Melanocyte of skin (primary cell): Measurements from ENCODE around the gene APEX1. TPM values are rescaled to one million over a fixed set of nuclear protein-coding genes. Genes with fewer than 3 reads are reported as not detected.

ENCODE experiments used
- small RNA-seq, 2 donors: library from RNA; depleted of rRNA; stranded (forward); fragments of <200 nt; gene quantifications; one replicate each; pipeline ENCODE3, GENCODE V24; 2012
- total RNA-seq, 2 donors: library from RNA; depleted of rRNA; stranded (reverse); fragments of >200 nt; gene quantifications; 2 replicates each; pipeline ENCODE4 v1.2.3, GENCODE V29; 2012

Gene APEX1
- total RNA-seq, result 10 to 100 TPM; 23.7 to 51.6 TPM

DNA sequence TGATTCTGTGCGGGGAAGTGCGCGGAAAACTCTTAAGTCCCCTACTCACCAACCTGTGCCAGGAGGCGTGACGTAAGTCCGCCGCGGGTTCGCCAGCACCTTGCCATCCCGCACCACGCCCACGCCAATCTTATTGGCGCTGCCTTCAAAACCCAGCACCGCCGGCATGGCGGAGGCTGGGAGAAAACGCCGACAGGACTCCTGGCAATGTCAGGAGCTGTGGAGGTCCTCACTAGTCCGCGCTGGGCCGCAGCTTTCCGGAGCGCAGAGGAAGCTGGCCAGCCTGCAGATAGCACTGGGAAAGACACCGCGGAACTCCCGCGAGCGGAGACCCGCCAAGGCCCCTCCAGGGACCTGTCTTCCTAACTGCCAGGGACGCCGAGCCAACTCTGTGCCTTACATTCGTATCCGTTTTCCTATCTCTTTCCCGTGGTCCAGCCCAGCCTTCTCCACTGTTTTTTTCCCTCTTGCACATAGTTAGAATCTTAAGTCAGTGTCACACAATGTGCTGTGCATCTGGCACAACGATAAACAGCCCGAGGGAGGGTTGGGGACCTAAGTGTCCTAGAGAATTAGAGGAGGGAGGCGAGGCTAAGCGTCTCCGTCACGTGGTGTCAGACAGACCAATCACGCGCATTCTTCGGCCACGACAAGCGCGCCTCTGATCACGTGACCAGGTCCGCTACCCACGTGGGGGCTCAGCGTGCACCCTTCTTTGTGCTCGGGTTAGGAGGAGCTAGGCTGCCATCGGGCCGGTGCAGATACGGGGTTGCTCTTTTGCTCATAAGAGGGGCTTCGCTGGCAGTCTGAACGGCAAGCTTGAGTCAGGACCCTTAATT is at the start of gene APEX1, which contains the start of gene OSGEP:
Gene APEX1 (plus strand): TSS at position 711 of the 839 bp plus-strand sequence. CDS start 420 bp downstream, outside the sequence.
Gene OSGEP (minus strand): TSS at position 297 of the 839 bp plus-strand sequence. CDS start 129 bp downstream, at position 168.

DNA sequence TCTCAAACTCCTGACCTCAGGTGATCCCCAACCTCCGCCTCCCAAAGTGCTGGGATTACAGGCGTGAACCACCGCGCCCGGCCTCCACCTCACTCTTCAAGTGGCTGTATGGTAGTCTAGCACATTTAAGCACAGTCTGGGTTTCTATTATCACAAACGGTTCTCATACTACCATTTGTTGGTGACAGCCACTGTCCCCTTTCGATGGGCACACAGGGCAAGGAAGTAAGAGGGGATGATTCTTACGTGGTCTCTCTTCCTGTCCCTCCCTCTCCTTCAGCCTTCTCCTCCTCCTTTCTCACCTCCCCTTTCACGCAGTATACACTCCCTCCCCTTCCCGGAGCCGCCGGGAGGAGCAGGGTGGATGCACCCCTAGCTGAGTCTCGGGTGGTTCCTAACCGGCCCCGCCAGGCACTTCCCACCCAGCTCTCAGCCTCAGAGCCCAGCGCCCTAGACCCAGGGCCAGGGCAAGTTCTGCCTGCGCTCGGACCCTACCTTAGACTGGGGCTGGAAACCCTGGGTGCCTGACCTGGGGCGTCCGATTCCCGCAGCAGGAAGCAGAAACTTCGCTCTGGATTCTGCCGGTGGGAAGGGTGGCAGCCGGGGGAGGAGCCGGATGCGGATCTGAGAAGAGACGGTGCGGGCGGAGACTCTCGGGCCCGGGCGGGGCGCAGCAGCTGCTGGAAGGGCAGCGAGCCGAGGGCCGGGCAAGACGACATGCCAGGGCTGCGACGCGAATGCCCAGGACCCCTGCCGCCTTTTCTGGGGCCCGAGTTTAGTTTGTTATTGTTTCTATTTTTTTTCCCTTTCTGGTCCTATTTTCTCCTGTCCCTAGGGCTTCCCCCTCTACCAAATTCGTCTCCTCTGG is 41.9 kb upstream of the APEX1 start, which contains the start of gene TEP1:
Gene TEP1 (minus strand): TSS at position 626 of the 868 bp plus-strand sequence. CDS start 5,062 bp downstream, outside the sequence.

DNA sequence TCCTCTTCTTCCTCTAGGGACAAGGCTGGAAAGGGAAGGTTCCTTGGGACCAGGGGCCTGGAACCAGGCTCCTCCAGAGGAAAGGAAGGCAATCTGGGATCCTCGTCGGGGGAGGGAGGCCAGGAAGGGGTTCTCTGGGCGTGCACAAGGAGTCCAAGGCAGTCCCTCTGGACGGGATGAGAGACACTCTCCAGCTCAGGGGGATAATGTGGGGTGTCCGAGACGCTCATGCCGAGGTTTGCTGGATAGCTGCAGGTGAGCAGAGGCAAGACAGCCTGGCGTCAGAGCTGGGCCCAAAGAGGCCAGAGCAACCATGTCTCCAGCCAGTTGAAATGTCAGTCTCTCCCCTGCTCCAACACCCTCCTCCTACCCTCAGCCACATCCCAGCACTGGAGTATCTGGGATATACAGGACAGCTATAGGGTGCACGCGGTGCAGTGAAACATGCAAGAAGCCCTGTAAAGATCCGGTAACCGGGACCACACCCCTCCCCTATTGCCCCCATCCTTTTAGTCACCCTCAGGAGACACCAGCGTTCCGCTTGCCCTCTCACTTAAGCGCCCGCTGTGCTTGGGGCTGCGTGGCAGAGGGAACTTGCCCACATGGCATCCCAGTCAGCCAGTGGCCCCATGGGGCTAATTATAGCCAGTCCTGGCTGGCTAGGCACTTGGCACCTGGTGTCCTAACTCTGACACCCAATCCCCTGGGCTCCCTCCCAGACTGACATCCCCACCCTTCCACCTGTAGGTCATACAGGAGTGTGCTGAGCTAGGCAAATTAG is 19.3 kb upstream of the APEX1 start, which contains the start of gene KLHL33:
Gene KLHL33 (minus strand): TSS at position 585 of the 781 bp plus-strand sequence. CDS start 355 bp downstream, at position 230.

DNA sequence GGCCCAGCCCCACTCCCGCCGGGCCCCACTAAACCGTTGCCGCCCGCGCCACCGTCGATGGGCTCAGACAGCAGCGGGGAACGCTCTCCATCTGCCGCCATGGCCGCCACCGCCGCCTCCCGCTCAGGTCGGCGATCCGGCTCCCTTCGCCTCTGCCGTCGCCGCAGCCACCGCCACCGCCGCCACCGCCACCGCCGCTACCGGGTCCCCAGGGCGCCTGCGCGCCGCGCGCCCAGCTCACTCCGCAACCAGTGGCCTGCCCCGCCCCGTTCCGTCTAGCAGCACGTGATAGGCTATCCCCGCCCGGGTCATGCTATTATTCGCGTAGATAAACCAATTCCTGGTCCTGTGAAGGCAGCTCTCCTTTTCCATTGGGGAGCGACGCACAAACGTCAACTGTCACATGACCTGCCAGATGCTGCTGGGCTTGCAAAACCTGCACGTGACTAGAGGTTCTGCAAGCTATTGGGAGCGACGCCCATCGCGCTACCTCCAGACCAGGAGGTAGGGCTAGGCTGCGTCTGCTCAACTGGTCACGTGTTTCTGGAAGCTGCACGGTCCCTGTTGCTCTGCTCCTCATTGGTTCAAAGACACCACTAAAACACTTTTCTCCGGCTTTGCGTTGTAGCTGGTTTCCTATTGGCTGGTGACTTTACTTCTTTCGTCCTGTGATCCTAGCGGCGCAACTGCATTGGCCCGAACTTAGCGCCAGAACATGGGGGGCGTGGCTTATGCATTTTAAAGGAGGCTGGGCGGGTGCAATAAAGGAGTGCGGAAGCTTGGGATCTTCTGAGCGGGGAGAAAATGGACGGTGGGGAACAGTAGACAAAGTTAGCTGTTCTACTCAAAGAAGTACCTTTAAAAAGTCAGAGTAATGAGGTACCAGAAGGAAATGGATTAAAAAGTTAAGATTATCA is 6.5 kb downstream of the APEX1 start, which contains the start of gene PIP4P1:
Gene PIP4P1 (minus strand): TSS at position 210 of the 917 bp plus-strand sequence. CDS start 109 bp downstream, at position 101.

DNA sequence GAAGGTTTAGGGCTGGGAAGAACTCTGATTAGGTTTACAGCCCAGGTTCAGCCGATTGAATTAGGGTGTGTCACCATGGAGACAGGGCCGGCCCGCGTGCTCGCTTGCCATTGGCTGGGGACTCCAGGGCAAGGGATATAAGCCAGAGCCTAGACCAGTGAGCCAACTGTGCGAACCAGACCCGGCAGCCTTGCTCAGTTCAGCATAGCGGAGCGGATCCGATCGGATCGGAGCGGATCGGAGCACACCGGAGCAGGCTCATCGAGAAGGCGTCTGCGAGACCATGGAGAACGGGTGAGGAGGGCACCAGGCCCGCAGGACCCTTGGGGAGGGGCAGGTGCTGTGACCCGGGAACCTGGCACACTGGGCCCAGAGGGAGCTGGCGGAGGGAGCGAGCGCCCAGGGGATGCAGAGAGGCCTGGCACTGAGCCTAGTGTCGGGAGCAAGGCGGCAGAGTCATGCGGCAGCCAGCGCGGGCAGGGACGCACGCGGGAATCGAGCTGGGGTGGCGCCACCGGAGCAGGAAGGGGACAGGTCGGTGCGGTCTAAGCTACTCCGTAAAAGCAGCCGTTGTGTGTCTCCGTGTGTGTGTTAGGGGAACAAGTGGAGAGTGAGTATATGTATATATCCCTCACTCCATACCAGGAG is 14.3 kb downstream of the APEX1 start, which contains the start of gene PNP:
Gene PNP (plus strand): TSS at position 165 of the 648 bp plus-strand sequence. CDS start 119 bp downstream, at position 284.

Small RNA genes within 50 kb of the gene (small RNA-seq; reads per million reads assigned to genes)
- gene RNA5SP382, result 0.77 to 1.7 reads per million in 2 donors

Other genes with a start within 250 kb of the APEX1 start
- gene OR11H6, start 231.5 kb upstream of the APEX1 start, total RNA-seq, result not detected
- gene OR11H7, start 226.2 kb upstream of the APEX1 start, total RNA-seq, result not detected
- not detected for gene OR11H4, start 215.9 kb upstream of the APEX1 start, total RNA-seq
- gene TTC5, start 149.3 kb upstream of the APEX1 start, total RNA-seq, result 10 to 100 TPM; 17.2 to 22.3 TPM
- 10 to 100 TPM; 17.6 to 32.6 TPM for gene CCNB1IP1, start 121.9 kb upstream of the APEX1 start, total RNA-seq
- gene PARP2, start 111.6 kb upstream of the APEX1 start, total RNA-seq, result 10 to 100 TPM; 11.0 to 18.6 TPM
- 10 to 100 TPM; 17.3 to 23.4 TPM for gene TEP1, start 41.7 kb upstream of the APEX1 start, total RNA-seq
- gene KLHL33, start 19.1 kb upstream of the APEX1 start, total RNA-seq, result under 1 TPM; under 0.01 to 0.34 TPM
- 10 to 100 TPM; 52.3 to 58.6 TPM for gene OSGEP, start 414 bp upstream of the APEX1 start, total RNA-seq
- 10 to 100 TPM; 40.3 to 45.4 TPM for gene PIP4P1, start 6.2 kb downstream of the APEX1 start, total RNA-seq
- gene PNP, start 14.2 kb downstream of the APEX1 start, total RNA-seq, result 100 to 1,000 TPM in 1 of 2 donors, 10 to 100 TPM in 1; 26.8 to 107 TPM
- not detected for gene RNASE10, start 50.3 kb downstream of the APEX1 start, total RNA-seq
- gene RNASE9, start 105.8 kb downstream of the APEX1 start, total RNA-seq, result not detected
- not detected for gene RNASE11, start 132.8 kb downstream of the APEX1 start, total RNA-seq
- not detected for gene RNASE12, start 136.2 kb downstream of the APEX1 start, total RNA-seq
- not detected for gene OR6S1, start 186.5 kb downstream of the APEX1 start, total RNA-seq
- gene RNASE4, start 229.3 kb downstream of the APEX1 start, total RNA-seq, result 1 to 10 TPM; 4.3 to 8.3 TPM
- gene ANG, start 233.5 kb downstream of the APEX1 start, total RNA-seq, result 1 to 10 TPM; 6.9 to 7.0 TPM